SU-DHL-6 (cell line): ENCODE data around the gene MALSU1.
A peak's percentile ranks its signal among the peaks of the same experiment; 100 is the strongest.

ENCODE experiments used
- H2AFZ ChIP-seq: fragments of 200-600 bp; sonication (generic); 2 replicates; pipeline ENCODE4 v1.6.1; 2014; ENCODE audit warnings: low read depth, mild to moderate bottlenecking, moderate library complexity, mixed read lengths, antibody characterized with exemption, low read length; ENCODE audit not compliant: severe bottlenecking
- H3F3A ChIP-seq: fragments of 200-600 bp; shearing (Covaris generic); 2 replicates; pipeline ENCODE4 v1.6.0; 2016; ENCODE audit warnings: antibody characterized with exemption, mild to moderate bottlenecking; ENCODE audit not compliant: insufficient read depth
- H3K27ac ChIP-seq: fragments of 200-600 bp; sonication (generic); 2 replicates; pipeline ENCODE4 v1.5.1; 2016; ENCODE audit warnings: low read depth, mild to moderate bottlenecking, low read length, moderate library complexity, mixed read lengths
- H3K27me3 ChIP-seq: fragments of 200-600 bp; sonication (generic), shearing (Covaris generic); 2 replicates; pipeline ENCODE4 v1.6.0; 2014; ENCODE audit warnings: mild to moderate bottlenecking, low read length
- H3K36me3 ChIP-seq: fragments of 200-600 bp; sonication (generic); 2 replicates; pipeline ENCODE4 v1.6.1; 2014; ENCODE audit warnings: mild to moderate bottlenecking, low read length, mixed read lengths
- H3K4me2 ChIP-seq: fragments of 300-600, 200-600 bp; shearing (Covaris generic), sonication (generic); 2 replicates; pipeline ENCODE4 v1.6.0; 2014; ENCODE audit warnings: low read length, low read depth, mild to moderate bottlenecking; ENCODE audit not compliant: poor library complexity, severe bottlenecking
- H3K4me3 ChIP-seq: fragments of 200-600 bp; sonication (generic); 2 replicates; pipeline ENCODE4 v1.5.1; 2014; ENCODE audit warnings: antibody characterized with exemption, low read length, mild to moderate bottlenecking, mixed read lengths; ENCODE audit not compliant: insufficient read depth, poor library complexity, severe bottlenecking
- H3K79me2 ChIP-seq: fragments of 200-600 bp; sonication (generic); 2 replicates; pipeline ENCODE4 v1.6.1; 2014; ENCODE audit warnings: mild to moderate bottlenecking, low read length, moderate library complexity; ENCODE audit not compliant: insufficient read depth
- H3K9ac ChIP-seq: fragments of 200-600 bp; sonication (generic); 2 replicates; pipeline ENCODE4 v1.7.0; 2014; ENCODE audit warnings: mild to moderate bottlenecking, low read length
- H3K9me2 ChIP-seq: fragments of 200-600 bp; sonication (generic); replicated peaks from 2 replicates; pipeline ENCODE4 v1.6.1; 2014; ENCODE audit warnings: low read length; ENCODE audit not compliant: insufficient read depth
- H3K9me3 ChIP-seq: fragments of 200-600 bp; sonication (generic); 2 replicates; pipeline ENCODE4 v1.6.1; 2014; ENCODE audit warnings: low read length, mixed read lengths; ENCODE audit not compliant: insufficient read depth
- H4K20me1 ChIP-seq: fragments of 200-600 bp; sonication (generic); 2 replicates; pipeline ENCODE4 v1.6.1; 2014; ENCODE audit warnings: low read depth, mild to moderate bottlenecking, antibody characterized with exemption, low read length, moderate library complexity, mixed read lengths
- EZH2phosphoT487 ChIP-seq: fragments of 200-600 bp; sonication (generic), shearing (Covaris generic); conservative IDR thresholded peaks from 2 replicates; pipeline ENCODE4 v1.6.1; 2018; ENCODE audit warnings: mild to moderate bottlenecking, antibody characterized with exemption, low read length, moderate library complexity, mixed read lengths
- TF ChIP-seq, protein P1 (sequence below): fragments of 200-600 bp; sonication (generic); IDR thresholded peaks from one replicate; pipeline ENCODE4 v1.5.1; 2017; ENCODE audit warnings: antibody characterized with exemption, mild to moderate bottlenecking, low read length, moderate library complexity; ENCODE audit not compliant: insufficient read depth, poor library complexity, severe bottlenecking

Gene MALSU1

DNA sequence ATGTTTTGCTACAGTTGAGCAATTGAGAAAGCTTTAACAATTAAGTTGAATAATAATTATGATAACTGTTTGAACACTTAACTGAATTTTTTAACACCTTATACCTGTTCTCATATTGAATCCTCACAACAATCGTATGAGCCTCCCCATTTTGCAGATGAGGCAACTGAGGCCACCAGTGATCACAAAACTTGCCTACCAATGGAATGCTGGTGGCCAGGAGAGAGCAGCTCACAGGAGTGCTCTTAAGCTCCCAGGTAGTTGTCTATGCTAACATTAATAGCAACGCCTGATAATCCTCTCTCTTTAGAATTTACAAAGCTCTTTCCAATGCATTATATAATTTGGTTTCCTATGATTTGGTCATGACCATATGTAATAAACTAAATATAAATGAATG, 31.0 kb upstream of the MALSU1 start:
- Histone ChIP-seq H3K79me2 (no peaks in the 10 kb centered on the region), H3K9me3 (no peaks in the 10 kb centered on the region), H3K9ac (no peak overlapping the region), H4K20me1 (no peaks in the 10 kb centered on the region), H3F3A (no peaks in the 10 kb centered on the region), H3K27ac (no peak overlapping the region), H2AFZ (no peak overlapping the region), H3K4me3 (no peak overlapping the region), H3K27me3 (no peaks in the 10 kb centered on the region), H3K9me2 (no peaks in the 10 kb centered on the region), H3K4me2 (no peak overlapping the region), H3K36me3 (no peaks in the 10 kb centered on the region)
- TF ChIP-seq EZH2phosphoT487 = no peak
- TF ChIP-seq, protein P1, sequence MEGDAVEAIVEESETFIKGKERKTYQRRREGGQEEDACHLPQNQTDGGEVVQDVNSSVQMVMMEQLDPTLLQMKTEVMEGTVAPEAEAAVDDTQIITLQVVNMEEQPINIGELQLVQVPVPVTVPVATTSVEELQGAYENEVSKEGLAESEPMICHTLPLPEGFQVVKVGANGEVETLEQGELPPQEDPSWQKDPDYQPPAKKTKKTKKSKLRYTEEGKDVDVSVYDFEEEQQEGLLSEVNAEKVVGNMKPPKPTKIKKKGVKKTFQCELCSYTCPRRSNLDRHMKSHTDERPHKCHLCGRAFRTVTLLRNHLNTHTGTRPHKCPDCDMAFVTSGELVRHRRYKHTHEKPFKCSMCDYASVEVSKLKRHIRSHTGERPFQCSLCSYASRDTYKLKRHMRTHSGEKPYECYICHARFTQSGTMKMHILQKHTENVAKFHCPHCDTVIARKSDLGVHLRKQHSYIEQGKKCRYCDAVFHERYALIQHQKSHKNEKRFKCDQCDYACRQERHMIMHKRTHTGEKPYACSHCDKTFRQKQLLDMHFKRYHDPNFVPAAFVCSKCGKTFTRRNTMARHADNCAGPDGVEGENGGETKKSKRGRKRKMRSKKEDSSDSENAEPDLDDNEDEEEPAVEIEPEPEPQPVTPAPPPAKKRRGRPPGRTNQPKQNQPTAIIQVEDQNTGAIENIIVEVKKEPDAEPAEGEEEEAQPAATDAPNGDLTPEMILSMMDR = no peak

DNA sequence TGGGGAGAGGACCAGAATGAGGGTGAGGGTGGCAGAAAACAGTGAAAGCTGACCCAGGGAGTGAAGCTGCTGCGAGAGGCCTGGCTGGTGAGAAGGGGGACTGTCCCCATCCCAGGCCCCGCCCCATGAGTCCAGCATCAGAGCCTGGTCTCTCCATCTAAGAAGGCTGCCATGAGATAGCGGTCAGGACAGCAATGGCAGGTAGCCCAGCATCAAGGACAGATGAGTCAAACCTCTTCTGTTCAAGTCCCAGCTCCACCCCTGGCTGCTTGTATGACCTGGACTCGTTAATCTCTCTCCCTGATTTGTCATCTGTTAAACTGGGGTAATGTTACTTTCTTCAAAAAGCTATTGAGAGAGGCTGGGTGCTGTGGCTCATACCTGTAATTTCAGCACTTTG, 30.4 kb upstream of the MALSU1 start:
- H2AFZ ChIP-seq = no peak overlapping the region
- H3K4me2 ChIP-seq = no peak overlapping the region
- H3K4me3 ChIP-seq = no peak overlapping the region
- H3K9ac ChIP-seq = no peak overlapping the region
- no peak overlapping the region for H3K27ac ChIP-seq
- no peaks in the 10 kb centered on the region for H3K9me3 ChIP-seq
- no peaks in the 10 kb centered on the region for H3K79me2 ChIP-seq
- no peak for TF ChIP-seq EZH2phosphoT487
- TF ChIP-seq, protein P1 = no peak
- H4K20me1 ChIP-seq = no peaks in the 10 kb centered on the region
- no peaks in the 10 kb centered on the region for H3K27me3 ChIP-seq
- H3K9me2 ChIP-seq = no peaks in the 10 kb centered on the region
- H3K36me3 ChIP-seq = no peaks in the 10 kb centered on the region
- H3F3A ChIP-seq = no peaks in the 10 kb centered on the region

DNA sequence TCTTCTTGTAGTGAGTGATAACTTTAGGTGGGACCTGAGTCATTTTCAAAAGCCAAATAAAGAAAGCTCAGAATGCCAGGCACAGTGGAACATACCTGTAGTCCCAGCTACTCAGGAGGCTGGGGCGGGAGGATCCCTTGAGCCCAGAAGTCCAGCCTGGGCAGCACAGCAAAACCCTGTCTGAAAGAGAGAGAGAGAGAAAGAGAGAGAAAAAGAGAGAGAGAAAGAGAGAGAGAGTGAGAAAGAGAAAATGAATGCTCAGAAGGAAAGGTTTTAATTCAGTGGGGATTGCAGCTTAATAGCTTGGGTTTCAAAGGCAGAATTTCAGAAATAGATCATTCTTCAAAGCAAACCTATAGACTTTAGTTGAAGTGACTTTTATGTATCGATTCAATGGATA, 26.9 kb upstream of the MALSU1 start:
- Histone ChIP-seq H4K20me1 (no peaks in the 10 kb centered on the region), H3K9me2 (no peaks in the 10 kb centered on the region), H3K79me2 (no peaks in the 10 kb centered on the region; the same call in 1 of the 2 replicates), H2AFZ (peak overlapping the region; percentile 85), H3K4me3 (no peak overlapping the region), H3K27me3 (no peaks in the 10 kb centered on the region), H3K4me2 (no peak overlapping the region), H3K9me3 (no peaks in the 10 kb centered on the region), H3K9ac (no peak overlapping the region), H3K27ac (no peak overlapping the region), H3K36me3 (no peaks in the 10 kb centered on the region), H3F3A (peaks cover 5% of the 10 kb centered on the region; the same call in 1 of the 2 replicates)
- TF ChIP-seq, protein P1 = no peak
